Astrocyte (in vitro differentiated cells and primary cell): ENCODE results near the gene TSC22D3. TPM values are rescaled to one million over a fixed set of nuclear protein-coding genes. Genes with fewer than 3 reads are reported as not detected.

ENCODE experiments used
- DNase-seq: peaks from one replicate; pipeline ENCODE4 v3.0.0-alpha.2; 2010; ENCODE audit warnings: low read depth
- FAIRE-seq: peaks from 2 replicates; lab custom pipeline; 2011; peaks lifted over from hg19 to GRCh38; lab: Jason Lieb, UNC
- H2AFZ ChIP-seq: 2 replicates; pipeline ENCODE4 v1.6.0; 2012; ENCODE audit warnings: low read depth, low read length, inconsistent platforms
- H3K27ac ChIP-seq: 2 replicates; pipeline ENCODE4 v1.5.1; 2011; ENCODE audit warnings: low read depth, low read length, inconsistent platforms
- H3K27me3 ChIP-seq: 2 replicates; pipeline ENCODE4 v1.6.0; 2011; ENCODE audit warnings: low read length, inconsistent platforms; ENCODE audit not compliant: insufficient read depth
- H3K36me3 ChIP-seq: 2 replicates; pipeline ENCODE4 v1.5.1; 2011; ENCODE audit warnings: low read length, inconsistent platforms; ENCODE audit not compliant: insufficient read depth
- H3K4me1 ChIP-seq: 2 replicates; pipeline ENCODE4 v1.5.1; 2011; ENCODE audit warnings: low read length, inconsistent platforms; ENCODE audit not compliant: insufficient read depth
- H3K4me2 ChIP-seq: 2 replicates; pipeline ENCODE4 v1.6.0; 2012; ENCODE audit warnings: low read length, inconsistent platforms
- H3K4me3 ChIP-seq: 2 replicates; pipeline ENCODE4 v1.5.1; 2011; ENCODE audit warnings: low read depth, mild to moderate bottlenecking, low read length, inconsistent platforms; ENCODE audit not compliant: insufficient read depth
- H3K79me2 ChIP-seq: 2 replicates; pipeline ENCODE4 v1.6.0; 2012; ENCODE audit warnings: mild to moderate bottlenecking, low read length, inconsistent platforms; ENCODE audit not compliant: insufficient read depth
- H3K9ac ChIP-seq: 2 replicates; pipeline ENCODE4 v1.6.0; 2012; ENCODE audit warnings: mild to moderate bottlenecking, low read length, inconsistent platforms
- H3K9me3 ChIP-seq: 2 replicates; pipeline ENCODE4 v1.5.1; 2012; ENCODE audit warnings: low read depth, mild to moderate bottlenecking, low read length, inconsistent platforms; ENCODE audit not compliant: insufficient read depth
- H4K20me1 ChIP-seq: 2 replicates; pipeline ENCODE4 v1.6.0; 2012; ENCODE audit warnings: low read length, inconsistent platforms; ENCODE audit not compliant: insufficient read depth
- H3K27ac Mint-ChIP-seq: one replicate; pipeline ENCODE4 v1.8.0; 2021; ENCODE audit warnings: mild to moderate bottlenecking, mixed read lengths; ENCODE audit not compliant: unreplicated experiment
- H3K27me3 Mint-ChIP-seq: one replicate; pipeline ENCODE4 v1.8.0; 2021; ENCODE audit warnings: low read depth, mixed read lengths; ENCODE audit not compliant: unreplicated experiment
- H3K36me3 Mint-ChIP-seq: one replicate; pipeline ENCODE4 v1.8.0; 2021; ENCODE audit warnings: low read depth, mixed read lengths; ENCODE audit not compliant: unreplicated experiment
- H3K4me1 Mint-ChIP-seq: one replicate; pipeline ENCODE4 v1.8.0; 2021; ENCODE audit warnings: low read depth, mixed read lengths; ENCODE audit not compliant: unreplicated experiment
- H3K4me3 Mint-ChIP-seq: one replicate; pipeline ENCODE4 v1.8.0; 2021; ENCODE audit warnings: mild to moderate bottlenecking, moderate library complexity, mixed read lengths; ENCODE audit not compliant: unreplicated experiment
- H3K9me3 Mint-ChIP-seq: one replicate; pipeline ENCODE4 v1.8.0; 2021; ENCODE audit warnings: mild to moderate bottlenecking, mixed read lengths; ENCODE audit not compliant: unreplicated experiment
- CTCF ChIP-seq: IDR thresholded peaks from 2 replicates; pipeline ENCODE4 v1.5.1; 2011; ENCODE audit warnings: low read depth, mild to moderate bottlenecking, inconsistent platforms, low read length, moderate library complexity; ENCODE audit not compliant: insufficient read depth
- EZH2 ChIP-seq: IDR thresholded peaks from 2 replicates; pipeline ENCODE4 v1.6.1; 2012; ENCODE audit warnings: mild to moderate bottlenecking, low read length, inconsistent platforms; ENCODE audit not compliant: insufficient read depth
- total RNA-seq: library from RNA; stranded (reverse); gene quantifications from 2 replicates; pipeline ENCODE4 v1.2.1, GENCODE V29; 2021

The TSC22D3 gene
- total RNA-seq, 1 donor from 2014 or later, result 30.7 TPM

- H3K4me1 ChIP-seq, result peaks cover 6% of the 10 kb centered on the region
- FAIRE-seq, result no peak
- H3K9me3 Mint-ChIP-seq, result no peaks in the 10 kb centered on the region
These were observed 45.3 kb downstream of the TSC22D3 start for GRCh38 chrX:107730298-107730655.

GRCh38 chrX:107729558-107730297 lies 45.9 kb downstream of the TSC22D3 start:
- H3K79me2 ChIP-seq, result no peaks in the 10 kb centered on the region
- no peak overlapping the region for H3K4me2 ChIP-seq
- no peak for TF ChIP-seq CTCF
- no peak for TF ChIP-seq EZH2
- Mint-ChIP-seq H3K4me1 (peaks cover 28% of the 10 kb centered on the region), H3K4me3 (no peak overlapping the region), H3K27ac (no peak overlapping the region), H3K36me3 (no peaks in the 10 kb centered on the region), H3K9me3 (no peaks in the 10 kb centered on the region), H3K27me3 (no peaks in the 10 kb centered on the region)
- H3K27ac ChIP-seq, result no peak overlapping the region
- H2AFZ ChIP-seq, result no peak overlapping the region
- peaks cover 6% of the 10 kb centered on the region for H3K4me1 ChIP-seq
- no peaks in the 10 kb centered on the region for H3K36me3 ChIP-seq
- H3K4me3 ChIP-seq, result no peak overlapping the region
- DNase-seq (no peak), FAIRE-seq (peak; percentile 17)
- no peak overlapping the region for H3K9ac ChIP-seq
- H4K20me1 ChIP-seq, result no peaks in the 10 kb centered on the region
- H3K9me3 ChIP-seq, result no peaks in the 10 kb centered on the region
- H3K27me3 ChIP-seq, result no peaks in the 10 kb centered on the region

More at GRCh38 chrX:107730298-107730655, 45.3 kb downstream of the TSC22D3 start:
- no peaks in the 10 kb centered on the region for H3K79me2 ChIP-seq
- H2AFZ ChIP-seq, result no peak overlapping the region
- Mint-ChIP-seq H3K27me3 (no peaks in the 10 kb centered on the region), H3K4me1 (peaks cover 28% of the 10 kb centered on the region), H3K4me3 (no peak overlapping the region), H3K27ac (no peak overlapping the region), H3K36me3 (no peaks in the 10 kb centered on the region)
- H3K36me3 ChIP-seq, result no peaks in the 10 kb centered on the region
- no peak overlapping the region for H3K4me2 ChIP-seq
- no peaks in the 10 kb centered on the region for H3K27me3 ChIP-seq
- no peak overlapping the region for H3K9ac ChIP-seq
- DNase-seq, result no peak
- no peak overlapping the region for H3K4me3 ChIP-seq
- no peaks in the 10 kb centered on the region for H4K20me1 ChIP-seq
- TF ChIP-seq EZH2, result no peak
- no peak for TF ChIP-seq CTCF
- no peaks in the 10 kb centered on the region for H3K9me3 ChIP-seq
- no peak overlapping the region for H3K27ac ChIP-seq

- H4K20me1 ChIP-seq, result no peaks in the 10 kb centered on the region
- no peak for FAIRE-seq
- no peak overlapping the region for H3K27ac ChIP-seq
- Mint-ChIP-seq H3K27me3 (no peaks in the 10 kb centered on the region), H3K9me3 (no peaks in the 10 kb centered on the region), H3K4me3 (peak overlapping the region; percentile 54), H3K4me1 (peaks cover 28% of the 10 kb centered on the region), H3K27ac (no peak overlapping the region), H3K36me3 (no peaks in the 10 kb centered on the region)
- no peak overlapping the region for H3K9ac ChIP-seq
- no peaks in the 10 kb centered on the region for H3K79me2 ChIP-seq
- H3K4me2 ChIP-seq, result no peak overlapping the region
- H2AFZ ChIP-seq, result no peak overlapping the region
- H3K9me3 ChIP-seq, result no peaks in the 10 kb centered on the region
- H3K4me3 ChIP-seq, result no peak overlapping the region
- DNase-seq, result no peak
- TF ChIP-seq EZH2 (no peak), CTCF (no peak)
- H3K4me1 ChIP-seq, result peaks cover 6% of the 10 kb centered on the region
- H3K36me3 ChIP-seq, result no peaks in the 10 kb centered on the region
- H3K27me3 ChIP-seq, result no peaks in the 10 kb centered on the region
These were observed 47.1 kb downstream of the TSC22D3 start for GRCh38 chrX:107728371-107729099.
